Eye (tissue), 1 donor: ENCODE measurements around the gene CHRD.
"Not testable (repeated sequence)": the region's sequence is repeated elsewhere in the genome, so short reads cannot be mapped to it uniquely, and the experiment has no call there.

ENCODE experiments used
- DNase-seq: peaks from one replicate; pipeline ENCODE4 v3.0.0-alpha.2; 2015

CHRD gene

DNA sequence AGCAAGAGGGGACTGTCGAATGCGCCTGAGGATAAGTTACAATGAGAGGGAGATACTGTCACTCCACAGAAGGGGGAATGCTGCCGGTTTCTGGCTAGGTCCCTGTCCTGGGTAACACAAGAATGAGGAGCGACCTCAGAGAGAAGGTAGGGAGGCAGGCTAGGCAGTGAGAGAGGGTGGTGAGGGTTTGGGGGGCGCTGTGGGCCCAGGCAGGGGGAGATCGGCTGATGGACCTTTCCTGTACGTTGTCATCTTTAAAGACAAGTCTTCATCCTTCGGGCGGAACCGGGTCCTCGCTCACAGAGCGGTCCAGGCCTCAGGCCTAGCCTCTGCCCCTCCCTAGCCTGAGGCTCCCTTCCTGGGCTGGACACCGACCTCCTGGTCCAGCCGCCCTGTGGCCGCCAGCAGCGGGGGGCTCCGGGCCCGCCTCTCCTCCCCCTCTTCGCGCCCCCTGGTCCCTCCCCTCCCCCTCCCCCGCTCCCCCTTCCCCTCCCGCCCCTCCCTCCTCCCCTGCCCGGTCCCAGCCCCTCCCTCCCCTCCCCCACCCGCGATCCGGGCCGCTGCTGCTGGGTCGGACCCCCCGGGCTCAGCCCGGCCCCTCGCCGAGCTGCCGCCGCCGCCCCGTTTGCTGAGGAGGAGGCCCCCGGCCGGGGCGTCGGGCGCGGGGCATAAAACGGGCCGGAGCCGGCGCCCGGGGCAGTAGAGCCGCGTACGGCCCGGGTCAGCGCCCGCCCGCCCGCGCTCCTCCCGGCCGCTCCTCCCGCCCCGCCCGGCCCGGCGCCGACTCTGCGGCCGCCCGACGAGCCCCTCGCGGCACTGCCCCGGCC lies at the start of gene CHRD:
Gene CHRD, plus strand, starts transcription at position 697 of the 827 bp plus-strand sequence. CDS start 265 bp downstream, outside the sequence.
- peak; percentile 49 for DNase-seq

DNA sequence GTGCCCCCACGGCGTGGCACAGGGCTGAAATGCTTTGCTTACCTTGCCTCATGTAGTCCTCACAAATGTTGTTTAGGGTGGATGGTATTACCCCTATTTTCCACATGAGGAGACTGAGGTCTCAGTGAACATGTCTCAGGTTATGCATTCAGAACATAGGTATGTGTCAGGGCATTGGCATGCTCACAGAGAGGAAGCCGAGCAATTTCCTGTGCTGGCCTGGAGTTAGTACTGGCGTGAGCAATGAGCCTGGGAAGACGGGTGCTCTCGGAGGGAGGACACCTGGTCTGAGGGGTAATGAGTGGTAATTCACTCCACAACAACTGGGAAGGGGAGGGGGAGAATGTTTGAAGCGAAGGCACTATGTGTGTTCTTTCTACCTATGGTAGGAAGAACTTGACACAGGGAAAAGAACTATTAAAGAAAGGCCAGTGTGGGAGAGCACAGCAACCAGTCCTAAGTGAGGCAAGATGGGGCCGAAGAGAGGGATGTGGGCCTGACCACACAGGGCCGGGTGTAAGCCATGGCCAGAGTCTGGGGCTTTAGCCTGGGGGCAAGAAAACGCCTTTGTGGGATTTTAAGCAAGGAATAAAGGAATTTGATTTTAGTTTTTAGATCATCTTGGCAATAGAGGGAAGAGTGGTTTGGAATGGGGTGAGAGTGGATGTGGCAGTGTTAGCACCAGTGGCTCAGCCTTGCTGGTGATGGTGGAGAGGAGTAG lies 47.3 kb upstream of the CHRD start:
- DNase-seq = no peak

DNA sequence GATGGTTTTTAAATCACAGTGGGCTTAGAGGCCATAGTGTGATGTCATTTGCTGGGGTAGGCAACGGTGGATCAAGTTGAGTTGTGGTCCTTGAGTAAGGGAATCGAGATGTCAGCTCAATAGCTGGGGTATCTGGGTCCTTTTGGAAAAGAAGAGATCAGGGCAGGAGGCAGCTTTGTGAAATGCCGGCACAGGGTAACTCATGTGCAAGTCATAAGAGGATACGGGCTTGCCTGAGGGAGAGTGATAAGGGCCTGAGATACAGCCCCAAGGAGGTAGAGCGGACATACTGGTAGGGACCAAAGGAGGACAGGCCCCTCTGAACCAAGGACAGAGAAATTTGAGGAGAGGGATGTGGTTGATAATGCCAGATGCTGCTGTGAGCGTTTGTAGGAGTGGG lies 46.7 kb upstream of the CHRD start:
- no peak for DNase-seq

DNA sequence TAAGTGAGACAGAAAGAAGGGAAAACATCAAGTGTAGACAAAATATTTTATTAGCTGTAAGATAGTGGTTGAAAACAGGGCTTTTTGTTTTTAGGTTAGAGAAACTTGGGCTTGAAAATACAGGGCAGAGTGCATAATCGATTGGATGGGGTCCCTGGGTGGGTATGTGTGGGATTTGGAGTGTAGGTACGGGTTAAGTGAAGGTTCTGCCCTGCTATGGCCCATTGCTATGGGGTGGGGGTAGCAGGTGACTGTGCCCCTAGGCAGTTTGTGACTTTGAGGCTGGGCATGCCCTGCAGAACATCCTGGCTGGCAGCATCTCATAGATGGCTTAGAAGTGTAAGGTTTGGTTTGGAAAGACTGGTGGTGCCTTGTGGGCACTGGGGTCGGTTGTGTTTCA lies 46.2 kb upstream of the CHRD start:
- DNase-seq = no peak

DNA sequence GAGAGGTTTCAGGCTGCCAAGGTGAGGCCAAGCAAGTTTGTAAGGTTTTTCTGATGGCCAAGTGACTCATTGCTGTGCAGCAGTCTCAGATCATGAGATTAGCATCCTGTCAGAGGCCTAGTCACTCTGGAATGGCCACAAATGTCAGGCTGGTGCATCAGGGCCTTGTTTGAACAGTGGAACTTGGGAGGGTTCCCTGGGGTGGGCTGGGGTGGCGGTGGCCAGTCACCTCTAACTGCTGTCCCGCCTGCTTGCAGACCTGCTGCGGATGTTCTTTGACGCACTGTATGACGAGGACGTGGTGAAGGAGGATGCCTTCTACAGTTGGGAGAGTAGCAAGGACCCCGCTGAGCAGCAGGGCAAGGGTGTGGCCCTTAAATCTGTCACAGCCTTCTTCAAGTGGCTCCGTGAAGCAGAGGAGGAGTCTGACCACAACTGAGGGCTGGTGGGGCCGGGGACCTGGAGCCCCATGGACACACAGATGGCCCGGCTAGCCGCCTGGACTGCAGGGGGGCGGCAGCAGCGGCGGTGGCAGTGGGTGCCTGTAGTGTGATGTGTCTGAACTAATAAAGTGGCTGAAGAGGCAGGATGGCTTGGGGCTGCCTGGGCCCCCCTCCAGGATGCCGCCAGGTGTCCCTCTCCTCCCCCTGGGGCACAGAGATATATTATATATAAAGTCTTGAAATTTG lies 45.2 kb upstream of the CHRD start:
- no peak for DNase-seq

DNA sequence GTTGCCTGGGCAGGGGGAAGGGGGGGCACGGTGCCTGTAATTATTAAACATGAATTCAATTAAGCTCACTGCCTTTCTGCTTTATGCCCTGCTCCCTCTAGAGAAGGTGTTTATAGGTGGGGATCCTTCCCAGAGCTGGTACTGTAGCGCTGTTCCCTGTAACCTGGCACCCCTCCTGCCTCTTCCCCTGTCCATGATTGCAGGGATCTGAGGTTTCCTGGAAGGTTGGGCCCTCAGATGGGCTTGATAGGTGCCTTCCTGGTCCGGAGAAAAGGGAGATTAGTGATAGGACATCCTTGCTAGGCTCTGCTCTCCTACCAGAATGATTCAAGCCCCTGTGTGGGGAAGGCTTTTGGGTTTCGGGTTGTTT lies 44.6 kb upstream of the CHRD start:
- no peak for DNase-seq

DNA sequence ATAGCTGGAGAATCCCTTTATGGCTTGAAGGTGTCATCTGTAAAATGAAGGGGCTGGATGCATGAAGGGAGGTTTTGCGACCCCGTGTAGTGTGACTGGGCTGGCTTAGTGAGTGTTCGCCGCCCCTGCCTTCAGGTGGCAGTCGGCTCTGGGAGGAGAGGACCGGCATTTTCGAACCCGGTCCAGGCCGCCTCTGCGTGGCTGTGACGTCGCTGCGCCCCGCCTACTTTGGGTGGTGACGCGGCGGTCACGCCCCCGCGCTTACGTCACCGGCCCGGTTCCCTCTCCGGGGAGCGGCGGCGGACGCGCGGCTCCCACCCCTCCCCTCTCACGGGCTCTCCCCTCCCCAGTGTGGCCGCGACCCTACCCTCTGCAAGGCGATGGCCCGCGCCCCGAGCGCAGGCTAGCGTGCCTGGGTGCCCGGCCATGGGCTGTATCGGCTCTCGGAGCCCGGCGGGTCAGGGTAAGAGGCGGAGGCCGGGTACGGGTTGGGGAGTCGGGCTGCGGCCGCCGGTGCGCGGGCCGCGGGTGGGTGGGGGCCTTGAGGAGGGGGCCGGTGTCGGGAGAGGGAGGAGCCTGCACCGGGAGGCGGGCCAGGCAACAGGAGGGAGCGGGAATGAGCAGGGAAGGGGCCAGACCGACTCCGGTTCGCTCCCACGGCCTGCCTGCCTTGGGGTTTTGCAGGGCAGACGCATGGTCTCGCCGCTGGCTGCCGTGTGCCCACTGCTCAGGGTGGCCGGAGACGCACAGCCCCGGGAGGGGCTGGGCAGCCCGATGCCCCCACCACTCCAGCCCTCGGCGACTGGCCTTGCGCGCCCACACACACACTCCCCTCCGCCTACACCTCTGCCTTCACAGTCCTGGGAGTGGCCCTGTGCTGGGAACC lies 44.0 kb upstream of the CHRD start:
- peak; percentile 94 for DNase-seq

- peak; percentile 85 for DNase-seq
Observed at GRCh38 chr3:184336547-184337398, 43.1 kb upstream of the CHRD start.

DNA sequence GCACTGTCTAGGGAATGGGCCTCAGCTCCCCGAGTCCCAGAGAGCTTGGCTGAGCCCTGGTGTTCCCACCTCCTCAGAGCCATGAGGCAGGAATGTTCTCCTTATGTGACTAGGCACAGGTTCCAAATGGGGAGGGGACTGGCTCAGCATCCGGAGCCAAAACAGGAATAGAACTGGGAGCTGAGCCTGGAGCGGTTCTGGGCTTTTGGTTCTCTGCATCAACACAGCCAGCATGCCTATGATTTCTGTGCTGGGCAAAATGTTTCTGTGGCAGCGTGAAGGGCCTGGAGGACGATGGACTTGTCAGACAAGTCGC lies 42.5 kb upstream of the CHRD start, which contains the start of gene FAM131A:
Gene FAM131A, plus strand, starts transcription at position 202 of the 316 bp plus-strand sequence. Its CDS starts 31 bp downstream, at position 233.
- DNase-seq = peak; percentile 67

DNA sequence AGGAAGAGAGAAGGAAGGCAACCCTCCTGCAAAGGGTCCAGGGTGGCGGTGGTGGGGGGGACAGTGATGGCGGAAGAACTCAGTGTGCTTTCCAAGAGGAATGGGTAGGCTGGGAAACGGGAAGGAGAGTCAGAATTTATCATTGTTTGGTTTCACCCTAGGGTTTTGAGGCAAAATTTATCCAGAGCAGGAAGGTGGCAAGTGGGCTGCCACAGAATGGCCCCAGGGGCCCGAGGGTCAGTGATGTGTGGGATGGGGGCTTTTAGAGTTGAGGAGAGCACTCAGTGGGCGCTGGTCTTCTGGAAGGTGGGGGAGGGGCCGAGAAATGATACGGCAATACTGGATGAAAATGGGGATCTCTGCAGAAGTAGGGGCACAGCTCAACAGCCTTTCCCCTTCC lies 41.9 kb upstream of the CHRD start:
- DNase-seq = peak; percentile 22

DNA sequence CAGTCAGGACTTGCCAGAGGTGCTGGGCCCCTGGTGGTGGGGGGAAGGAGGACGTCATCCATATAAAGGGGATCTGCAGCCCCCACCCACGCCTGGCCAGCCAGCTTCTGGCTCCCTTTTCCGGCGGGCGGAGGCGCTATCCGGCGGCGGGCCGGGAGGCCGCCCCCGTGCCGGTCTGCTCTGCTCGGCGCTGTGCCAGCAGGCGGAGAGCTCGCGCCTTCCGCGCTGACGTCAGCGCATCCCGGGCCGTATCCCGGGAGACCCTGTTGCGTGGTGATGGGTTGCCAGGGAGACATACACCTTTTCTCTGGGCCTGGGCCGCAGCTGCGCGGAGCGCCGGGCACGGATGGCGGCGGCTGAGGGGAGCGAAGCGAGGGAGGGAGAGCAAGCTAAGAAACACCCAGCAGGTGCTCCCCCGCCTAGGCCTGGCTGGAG lies 41.3 kb upstream of the CHRD start:
- peak; percentile 94 for DNase-seq

GRCh38 chr3:184339001-184339400 lies 40.9 kb upstream of the CHRD start:
- no peak for DNase-seq

- not testable (repeated sequence) for DNase-seq
Observed at GRCh38 chr3:184339451-184340135, 40.3 kb upstream of the CHRD start.

DNA sequence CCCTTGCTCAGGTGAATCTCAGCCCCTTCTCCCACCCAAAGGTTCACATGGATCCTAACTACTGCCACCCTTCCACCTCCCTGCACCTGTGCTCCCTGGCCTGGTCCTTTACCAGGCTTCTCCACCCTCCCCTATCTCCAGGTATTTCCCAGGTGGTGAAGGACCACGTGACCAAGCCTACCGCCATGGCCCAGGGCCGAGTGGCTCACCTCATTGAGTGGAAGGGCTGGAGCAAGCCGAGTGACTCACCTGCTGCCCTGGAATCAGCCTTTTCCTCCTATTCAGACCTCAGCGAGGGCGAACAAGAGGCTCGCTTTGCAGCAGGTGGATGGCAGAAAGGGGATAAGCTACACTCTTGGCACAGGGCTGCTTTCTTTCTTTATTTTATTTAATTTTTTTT lies 37.9 kb upstream of the CHRD start:
- DNase-seq = no peak

GRCh38 chr3:184343200-184343876 lies 36.5 kb upstream of the CHRD start:
- DNase-seq = no peak

DNA sequence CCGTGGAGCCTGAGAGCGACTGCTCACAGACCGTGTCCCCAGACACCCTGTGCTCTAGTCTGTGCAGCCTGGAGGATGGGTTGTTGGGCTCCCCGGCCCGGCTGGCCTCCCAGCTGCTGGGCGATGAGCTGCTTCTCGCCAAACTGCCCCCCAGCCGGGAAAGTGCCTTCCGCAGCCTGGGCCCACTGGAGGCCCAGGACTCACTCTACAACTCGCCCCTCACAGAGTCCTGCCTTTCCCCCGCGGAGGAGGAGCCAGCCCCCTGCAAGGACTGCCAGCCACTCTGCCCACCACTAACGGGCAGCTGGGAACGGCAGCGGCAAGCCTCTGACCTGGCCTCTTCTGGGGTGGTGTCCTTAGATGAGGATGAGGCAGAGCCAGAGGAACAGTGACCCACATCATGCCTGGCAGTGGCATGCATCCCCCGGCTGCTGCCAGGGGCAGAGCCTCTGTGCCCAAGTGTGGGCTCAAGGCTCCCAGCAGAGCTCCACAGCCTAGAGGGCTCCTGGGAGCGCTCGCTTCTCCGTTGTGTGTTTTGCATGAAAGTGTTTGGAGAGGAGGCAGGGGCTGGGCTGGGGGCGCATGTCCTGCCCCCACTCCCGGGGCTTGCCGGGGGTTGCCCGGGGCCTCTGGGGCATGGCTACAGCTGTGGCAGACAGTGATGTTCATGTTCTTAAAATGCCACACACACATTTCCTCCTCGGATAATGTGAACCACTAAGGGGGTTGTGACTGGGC lies 35.1 kb upstream of the CHRD start:
- DNase-seq = no peak

GRCh38 chr3:184345317-184346144 lies 34.3 kb upstream of the CHRD start:
- DNase-seq = peak; percentile 83

DNA sequence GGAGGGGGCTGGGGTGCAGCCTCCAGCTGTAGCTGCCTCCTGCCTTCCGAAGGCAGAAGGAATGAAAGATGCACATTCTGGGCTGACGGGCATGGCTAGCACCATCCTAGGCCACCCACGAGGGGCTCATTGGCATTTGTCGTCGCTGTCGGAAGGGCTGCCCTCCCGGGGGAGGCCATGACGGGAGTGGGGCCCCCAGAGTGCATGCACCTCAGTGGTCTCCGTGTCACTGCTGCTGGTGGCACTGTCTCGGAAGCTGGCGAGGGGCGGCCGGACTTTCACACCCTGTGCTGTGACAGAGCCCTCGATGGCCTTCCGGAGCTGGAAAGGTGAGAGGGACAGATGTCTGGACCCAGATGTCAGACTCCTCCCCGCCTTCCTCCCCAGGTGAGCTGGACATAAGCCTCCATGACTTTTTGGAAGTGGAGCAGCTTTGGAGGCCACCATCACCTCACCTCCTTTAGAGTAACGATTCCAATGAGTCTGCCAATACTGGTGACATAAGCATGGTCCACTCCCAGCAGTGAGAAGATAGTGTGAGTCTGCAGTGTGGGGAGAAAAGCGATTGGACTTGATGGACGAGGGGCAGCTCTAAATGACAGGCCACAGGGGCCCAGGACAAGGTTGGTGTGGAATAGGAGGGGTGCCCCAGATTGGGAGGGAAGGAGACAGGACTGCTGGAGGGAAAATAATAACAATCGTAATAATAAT lies 33.2 kb upstream of the CHRD start:
- DNase-seq = no peak
